ENCODE results near the gene NPAS3.

DNA sequence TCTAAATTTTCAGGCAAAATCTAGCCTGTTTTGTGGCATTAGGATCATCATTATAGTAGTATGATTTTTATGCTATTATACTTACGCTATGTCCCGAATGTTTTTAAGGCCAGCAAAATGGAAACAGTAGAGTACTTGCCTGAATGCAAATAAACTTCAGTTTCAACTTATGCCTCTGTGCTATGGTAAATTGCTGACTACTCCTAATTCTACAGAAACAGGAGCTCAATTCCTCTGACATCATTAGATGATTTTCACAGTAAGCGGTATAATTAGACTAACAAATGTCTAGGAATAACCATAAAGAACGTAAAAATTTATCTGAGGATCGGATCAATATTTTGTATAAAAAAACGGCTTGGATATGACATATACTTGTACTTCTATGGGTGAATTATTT, 742.2 kb downstream of the NPAS3 start:
- no peak for TF ChIP-seq POLR2A (IDR thresholded peaks at IDR 0.05)
- TF ChIP-seq, protein P1, sequence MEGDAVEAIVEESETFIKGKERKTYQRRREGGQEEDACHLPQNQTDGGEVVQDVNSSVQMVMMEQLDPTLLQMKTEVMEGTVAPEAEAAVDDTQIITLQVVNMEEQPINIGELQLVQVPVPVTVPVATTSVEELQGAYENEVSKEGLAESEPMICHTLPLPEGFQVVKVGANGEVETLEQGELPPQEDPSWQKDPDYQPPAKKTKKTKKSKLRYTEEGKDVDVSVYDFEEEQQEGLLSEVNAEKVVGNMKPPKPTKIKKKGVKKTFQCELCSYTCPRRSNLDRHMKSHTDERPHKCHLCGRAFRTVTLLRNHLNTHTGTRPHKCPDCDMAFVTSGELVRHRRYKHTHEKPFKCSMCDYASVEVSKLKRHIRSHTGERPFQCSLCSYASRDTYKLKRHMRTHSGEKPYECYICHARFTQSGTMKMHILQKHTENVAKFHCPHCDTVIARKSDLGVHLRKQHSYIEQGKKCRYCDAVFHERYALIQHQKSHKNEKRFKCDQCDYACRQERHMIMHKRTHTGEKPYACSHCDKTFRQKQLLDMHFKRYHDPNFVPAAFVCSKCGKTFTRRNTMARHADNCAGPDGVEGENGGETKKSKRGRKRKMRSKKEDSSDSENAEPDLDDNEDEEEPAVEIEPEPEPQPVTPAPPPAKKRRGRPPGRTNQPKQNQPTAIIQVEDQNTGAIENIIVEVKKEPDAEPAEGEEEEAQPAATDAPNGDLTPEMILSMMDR (IDR thresholded peaks at IDR 0.05), result no peak
